GM21447 (cell line): Measurements from ENCODE around the gene EXOC7.

Experiments used
- ATAC-seq: cut with Tn5 transposase; IDR thresholded peaks from one replicate; pipeline ENCODE4 v1.9.1; 2021; ENCODE audit not compliant: unreplicated experiment

EXOC7 gene

GRCh38 chr17:76122431-76123190 is 19.0 kb upstream of the EXOC7 start:
- no peak for ATAC-seq

- no peak for ATAC-seq
Measured at GRCh38 chr17:76121932-76122430, 18.4 kb upstream of the EXOC7 start.

GRCh38 chr17:76120658-76121008 is 17.0 kb upstream of the EXOC7 start:
- no peak for ATAC-seq

DNA sequence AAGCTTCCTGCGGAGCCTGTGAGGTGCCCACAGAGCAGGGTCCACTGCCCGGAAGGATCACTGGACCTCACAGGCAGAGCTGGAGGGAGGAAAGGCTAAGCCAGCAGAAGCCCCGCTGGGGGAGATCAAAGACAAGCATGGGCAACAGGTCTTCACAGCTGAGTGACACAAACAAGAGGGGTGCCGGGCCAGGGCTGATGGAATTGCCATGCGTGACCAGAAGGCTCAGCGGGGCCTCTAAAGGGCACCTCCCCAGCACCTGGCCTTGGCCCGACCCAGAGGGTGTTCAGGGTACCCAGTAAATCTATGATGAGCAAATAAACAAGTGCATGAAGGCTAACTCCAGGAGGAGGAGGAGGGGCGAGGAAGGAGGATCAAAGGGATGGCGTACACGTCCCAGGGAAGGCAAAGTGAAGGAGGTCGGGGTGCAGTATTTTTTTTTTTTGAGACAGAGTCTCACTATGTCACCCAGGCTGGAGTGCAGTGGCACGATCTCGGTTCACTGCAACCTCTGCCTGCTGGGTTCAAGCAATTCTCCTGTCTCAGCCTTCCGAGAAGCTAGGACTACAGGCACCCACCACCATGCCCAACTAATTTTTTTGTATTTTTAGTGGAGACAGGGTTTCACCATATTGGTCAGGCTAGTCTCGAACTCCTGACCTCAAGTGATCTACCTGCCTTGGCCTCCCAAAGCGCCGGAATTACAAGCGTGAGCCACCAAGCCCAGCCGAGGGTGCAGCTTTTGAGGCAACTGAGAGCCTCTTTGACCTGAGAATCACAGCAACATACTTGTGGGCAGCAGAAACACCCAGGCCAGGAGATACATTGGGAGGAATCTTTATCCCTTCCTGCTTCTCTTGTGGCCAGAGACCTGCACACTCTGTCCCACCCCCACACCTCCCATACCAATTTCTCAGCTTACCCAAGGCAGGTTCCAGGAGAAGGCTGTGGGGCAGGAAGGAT is 16.1 kb upstream of the EXOC7 start:
- ATAC-seq = no peak

- ATAC-seq = no peak
Measured at GRCh38 chr17:76115138-76115754, 11.7 kb upstream of the EXOC7 start.

GRCh38 chr17:76111956-76112355 is 8.4 kb upstream of the EXOC7 start:
- ATAC-seq = no peak

- no peak for ATAC-seq
Measured at GRCh38 chr17:76107509-76107908, 3.9 kb upstream of the EXOC7 start.

- ATAC-seq = no peak
Measured at GRCh38 chr17:76106703-76107102, 3.1 kb upstream of the EXOC7 start.

- no peak for ATAC-seq
Measured at GRCh38 chr17:76104896-76105231, 1.3 kb upstream of the EXOC7 start.

DNA sequence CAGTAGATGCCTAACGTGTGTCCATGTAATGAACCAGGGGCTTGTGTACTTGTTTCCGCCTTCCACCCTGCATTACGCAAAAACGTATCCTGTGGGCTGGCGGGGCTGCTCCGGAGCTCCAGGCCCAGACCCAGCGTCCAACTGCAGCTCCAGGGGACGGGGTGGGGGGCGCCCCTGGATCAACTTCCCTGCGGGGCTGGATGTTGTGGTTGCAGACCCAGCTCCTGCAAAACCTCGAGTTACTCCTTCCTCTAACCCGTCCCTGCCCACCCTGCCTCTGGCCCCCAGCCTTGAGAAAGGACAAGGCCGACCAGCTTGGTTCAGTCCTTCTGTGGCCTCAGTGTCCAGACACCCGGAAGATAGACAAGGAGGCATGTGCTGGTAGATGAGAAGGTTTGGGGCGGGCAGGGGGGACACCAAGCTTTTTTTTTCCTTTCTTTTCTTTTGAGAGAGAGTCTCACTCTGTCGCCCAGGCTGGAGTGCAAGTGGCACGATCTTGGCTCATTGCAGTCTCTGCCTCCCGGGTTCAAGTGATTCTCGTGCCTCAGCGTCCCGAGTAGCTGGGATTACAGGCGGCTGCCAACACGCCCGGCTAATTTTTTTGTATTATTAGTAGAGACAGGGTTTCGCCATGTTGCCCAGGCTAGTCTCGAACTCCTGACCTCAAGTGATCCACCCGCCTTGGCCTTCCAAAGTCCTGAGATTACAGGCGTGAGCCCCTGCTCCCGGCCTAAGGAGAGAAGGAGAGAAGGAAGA is 731 bp upstream of the EXOC7 start:
- no peak for ATAC-seq

GRCh38 chr17:76102944-76103273 is 678 bp downstream of the EXOC7 start:
- ATAC-seq = no peak

- ATAC-seq = no peak
Measured at GRCh38 chr17:76097716-76098295, 5.8 kb downstream of the EXOC7 start.

GRCh38 chr17:76095943-76096342 is 7.6 kb downstream of the EXOC7 start:
- ATAC-seq = no peak

GRCh38 chr17:76094046-76094445 is 9.5 kb downstream of the EXOC7 start:
- ATAC-seq = no peak

- no peak for ATAC-seq
Measured at GRCh38 chr17:76092526-76093413, 10.8 kb downstream of the EXOC7 start.

DNA sequence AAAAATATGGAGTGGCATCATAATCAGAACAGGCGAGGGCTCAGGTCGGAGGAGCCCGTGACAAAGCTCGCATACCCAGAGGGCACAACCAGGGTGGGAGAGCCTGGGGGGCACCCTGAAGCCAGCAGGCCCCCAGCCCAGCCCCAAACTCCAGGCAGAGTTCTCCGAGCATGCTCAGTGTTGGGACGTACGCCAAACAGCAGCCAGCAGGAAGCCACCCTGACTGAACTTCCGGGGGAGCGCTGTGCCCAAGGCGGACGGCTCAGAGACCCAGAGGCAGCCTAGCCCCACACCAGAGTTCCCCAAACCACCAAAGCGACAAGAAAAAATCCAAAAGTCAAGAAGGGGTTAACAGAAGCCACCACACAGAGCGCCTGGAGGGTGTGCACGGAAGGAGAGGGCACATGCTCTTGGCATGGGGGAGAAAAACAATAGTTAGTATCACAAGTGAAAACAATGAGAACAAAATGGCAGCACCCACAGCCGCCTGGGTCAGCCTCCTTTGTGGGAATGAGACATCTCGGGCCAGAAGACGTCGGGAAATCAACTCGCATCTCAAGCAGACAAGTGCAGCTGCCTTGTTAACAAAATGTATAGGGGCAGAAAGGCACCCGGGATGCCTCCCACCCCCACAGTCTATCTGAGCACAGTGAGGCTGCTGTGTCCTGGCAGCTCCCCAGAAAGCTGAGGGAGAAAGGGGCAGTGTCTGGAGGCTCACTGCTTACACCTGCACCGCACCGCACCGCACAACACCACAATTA is 11.9 kb downstream of the EXOC7 start:
- ATAC-seq = no peak

DNA sequence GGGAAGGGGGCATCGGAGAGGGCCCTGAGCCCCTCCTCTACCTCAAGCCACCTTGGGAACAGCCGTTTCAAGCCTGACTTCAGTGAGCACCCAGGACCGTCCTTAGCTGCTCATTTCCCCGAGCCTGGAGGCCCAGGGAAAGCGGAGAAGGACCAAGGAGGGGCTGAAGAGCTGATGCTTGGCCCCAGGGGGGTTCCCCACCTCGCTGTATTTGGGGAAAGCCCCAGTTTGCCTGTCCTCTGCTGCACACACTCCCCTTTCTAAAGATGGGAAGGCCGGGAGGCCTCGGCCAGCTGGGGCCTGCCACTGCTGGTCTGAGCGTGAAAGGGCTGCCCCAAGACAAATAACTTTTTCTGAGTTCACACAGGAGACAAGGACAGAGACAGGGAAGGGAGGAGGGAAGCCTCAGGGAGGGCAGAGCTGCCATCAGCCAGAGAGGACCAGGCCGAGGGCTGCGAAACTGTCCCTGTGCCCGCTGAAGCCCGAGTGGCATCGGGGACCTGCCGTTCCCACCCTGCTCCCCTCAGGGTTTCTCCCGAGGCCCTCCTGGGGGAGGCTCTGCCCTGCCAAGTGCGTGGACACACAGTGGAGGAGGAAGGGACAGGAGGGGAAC is 13.0 kb downstream of the EXOC7 start:
- ATAC-seq = no peak

DNA sequence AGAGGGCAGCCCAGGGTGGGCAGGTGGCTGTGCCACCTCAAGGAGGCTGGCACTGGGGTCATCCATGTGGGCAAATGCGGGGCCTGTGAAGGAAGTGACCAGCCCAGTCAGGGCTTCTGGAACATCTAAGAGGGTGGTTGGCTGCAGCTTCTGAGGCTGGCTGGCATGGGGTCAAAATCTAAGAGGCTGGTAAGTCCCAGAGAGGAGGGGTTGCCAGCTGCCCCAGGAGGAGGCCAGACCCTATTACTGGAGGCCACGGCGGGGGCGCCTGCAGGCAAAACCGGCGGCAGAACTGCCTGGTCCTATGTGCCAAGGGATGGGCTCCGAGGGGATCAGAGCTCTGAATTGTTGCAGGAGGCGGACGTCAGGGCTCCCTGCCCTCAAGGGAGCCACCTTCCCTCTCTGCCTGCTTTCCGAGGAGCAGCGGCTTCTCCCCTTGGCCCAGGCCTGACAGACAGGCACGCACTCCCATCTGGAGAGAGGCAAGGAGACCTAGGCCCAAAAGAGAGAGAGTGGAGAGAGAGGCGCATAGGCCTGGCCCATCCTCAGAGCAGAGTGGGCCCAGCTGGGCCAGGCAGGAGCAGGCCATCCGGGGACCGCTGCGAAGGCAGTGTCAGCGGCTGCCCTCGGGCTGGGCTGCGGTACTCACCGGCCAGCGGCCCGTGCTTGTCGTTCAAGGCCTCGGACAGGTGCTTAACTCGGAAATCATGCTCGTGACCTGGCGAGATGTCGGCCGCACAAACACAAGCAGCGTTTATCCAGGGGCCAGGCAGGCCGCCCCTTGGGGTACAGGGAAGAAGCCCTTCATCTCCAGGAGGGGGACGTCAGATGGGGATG is 13.7 kb downstream of the EXOC7 start:
- ATAC-seq = no peak
